H1 (cell line): ENCODE results near the gene WNT1. TPM values are rescaled to one million over a fixed set of nuclear protein-coding genes. Genes with fewer than 3 reads are reported as not detected.

Experiments
- CEBPB ChIP-seq: IDR thresholded peaks from 2 replicates; pipeline ENCODE4 v1.6.1; 2012; ENCODE audit warnings: low read depth, low read length
- JUN ChIP-seq: IDR thresholded peaks from 2 replicates; pipeline ENCODE4 v1.6.1; 2011; ENCODE audit warnings: low read depth, mild to moderate bottlenecking, improper control_type of control experiment, low read length
- RBBP5 ChIP-seq: IDR thresholded peaks from 2 replicates; pipeline ENCODE4 v1.7.1; 2012; ENCODE audit warnings: low read depth, mild to moderate bottlenecking, inconsistent platforms, low read length, moderate library complexity, borderline replicate concordance
- RNF2 ChIP-seq: fragments of 200-900, 300-1000 bp; sonication (generic); IDR thresholded peaks from 2 replicates; pipeline ENCODE4 v1.7.1; 2016; ENCODE audit warnings: borderline replicate concordance, low read depth, mild to moderate bottlenecking, antibody characterized with exemption, low read length; ENCODE audit not compliant: poor library complexity, severe bottlenecking; ENCODE audit errors: missing control alignments
- SAP30 ChIP-seq: fragments of 300-600 bp; sonication (generic); IDR thresholded peaks from 2 replicates; pipeline ENCODE4 v1.7.1; 2012; ENCODE audit warnings: low read length, moderate library complexity, mild to moderate bottlenecking, inconsistent platforms; ENCODE audit not compliant: insufficient read depth, insufficient replicate concordance
- SP2 ChIP-seq: IDR thresholded peaks from 2 replicates; pipeline ENCODE4 v1.6.1; 2012; ENCODE audit warnings: mild to moderate bottlenecking, low read length, inconsistent platforms
- ZNF274 ChIP-seq: IDR thresholded peaks from 2 replicates; pipeline ENCODE4 v1.7.0; 2012; ENCODE audit warnings: low read length, borderline replicate concordance; ENCODE audit errors: extremely low read depth
- polyA plus RNA-seq, 7 experiments: library from polyadenylated mRNA; depleted of rRNA in 3 of 7; stranded (reverse) in 5 of 7; unstranded in 2 of 7; fragments of >200 nt in 5 of 7; fragments of 200-250 nt in 2 of 7; gene quantifications; 1 replicate in 5 of 7; 2 replicates in 1 of 7; 4 replicates in 1 of 7; pipeline versions ENCODE4 v1.2.1 to v1.2.3, GENCODE V29; 2011 to 2013; ENCODE audit warnings: missing spikeins in 2 of 7, mixed read lengths in 2 of 7
- total RNA-seq: library from RNA; stranded (reverse); fragmentation: NEBNext Ultra II Directional; extraction: Animal tissue kit (Norgen Biotek cat#: 25700); gene quantifications from 2 replicates; pipeline ENCODE4 v1.2.1, GENCODE V29; 2021

Gene WNT1
- total and polyA plus RNA-seq, 2 of the 8 experiments (the other 6 are each of a cell fraction or from before 2014, with no cell fraction given) = not detected

GRCh38 chr12:49023812-49024211 lies 45.7 kb downstream of the WNT1 start (continued):
- TF ChIP-seq JUN (no peak), CEBPB (no peak), SP2 (no peak), RNF2 (no peak), RBBP5 (no peak), SAP30 (no peak), ZNF274 (no peak)
